ENCODE data around the gene PMM2. TPM values are rescaled to one million over a fixed set of nuclear protein-coding genes. Genes with fewer than 3 reads are reported as not detected.

Gene PMM2
- total RNA-seq, 1 experiment from 2014 or later, result 35.2 TPM

DNA sequence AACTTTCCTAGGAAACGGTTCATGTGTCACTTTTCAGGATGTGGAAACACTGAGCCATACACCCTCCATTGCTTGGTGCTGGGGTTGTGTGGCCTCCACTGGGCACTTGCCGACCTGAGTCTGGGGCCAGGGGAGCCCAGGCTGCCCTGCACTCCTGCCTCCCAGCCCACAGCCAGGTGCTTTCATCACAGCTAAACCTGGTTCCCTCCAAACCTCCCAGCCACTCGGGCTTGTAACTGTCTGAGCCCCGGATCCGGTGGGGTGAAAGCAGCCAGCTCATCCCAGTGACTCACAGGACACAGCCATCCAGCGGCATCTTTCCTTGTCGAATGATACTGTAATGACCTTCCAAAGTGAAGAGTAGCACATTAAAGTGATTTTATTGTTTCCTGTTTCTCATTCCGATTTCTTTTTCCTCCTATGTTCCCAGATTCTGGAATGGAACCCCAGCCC is 51.3 kb downstream of the PMM2 start:
- Histone ChIP-seq H2AFZ (ENCODE audit: low read length) (no peak overlapping the region), H3K4me3 (ENCODE audit: low read length) (no peak overlapping the region), H3K9ac (ENCODE audit: low read length) (peak overlapping the region; percentile 56), H3K36me3 (ENCODE audit: low read depth, low read length) (peaks cover 7% of the 10 kb centered on the region; the same call in 1 of the 2 replicates), H3K27me3 (ENCODE audit: low read length) (no peaks in the 10 kb centered on the region), H4K20me1 (ENCODE audit: low read length) (no peaks in the 10 kb centered on the region), H3K9me2 (replicated peaks; ENCODE audit: low read length) (no peaks in the 10 kb centered on the region), H3K27ac (ENCODE audit: low read length) (peak overlapping the region; percentile 91), H3F3A (ENCODE audit: low read length, unreplicated experiment) (peaks cover 5% of the 10 kb centered on the region), H3K79me2 (ENCODE audit: low read length) (0 out of 2 replicates have a peak, but pooled peaks cover 6% of the 10 kb centered on the region), H3K4me2 (ENCODE audit: low read length) (peak overlapping the region; percentile 31), H3K9me3 (ENCODE audit: low read length) (no peaks in the 10 kb centered on the region), H3K4me1 (ENCODE audit: insufficient read depth, low read length) (peaks cover 28% of the 10 kb centered on the region)
- TF ChIP-seq, protein P1, sequence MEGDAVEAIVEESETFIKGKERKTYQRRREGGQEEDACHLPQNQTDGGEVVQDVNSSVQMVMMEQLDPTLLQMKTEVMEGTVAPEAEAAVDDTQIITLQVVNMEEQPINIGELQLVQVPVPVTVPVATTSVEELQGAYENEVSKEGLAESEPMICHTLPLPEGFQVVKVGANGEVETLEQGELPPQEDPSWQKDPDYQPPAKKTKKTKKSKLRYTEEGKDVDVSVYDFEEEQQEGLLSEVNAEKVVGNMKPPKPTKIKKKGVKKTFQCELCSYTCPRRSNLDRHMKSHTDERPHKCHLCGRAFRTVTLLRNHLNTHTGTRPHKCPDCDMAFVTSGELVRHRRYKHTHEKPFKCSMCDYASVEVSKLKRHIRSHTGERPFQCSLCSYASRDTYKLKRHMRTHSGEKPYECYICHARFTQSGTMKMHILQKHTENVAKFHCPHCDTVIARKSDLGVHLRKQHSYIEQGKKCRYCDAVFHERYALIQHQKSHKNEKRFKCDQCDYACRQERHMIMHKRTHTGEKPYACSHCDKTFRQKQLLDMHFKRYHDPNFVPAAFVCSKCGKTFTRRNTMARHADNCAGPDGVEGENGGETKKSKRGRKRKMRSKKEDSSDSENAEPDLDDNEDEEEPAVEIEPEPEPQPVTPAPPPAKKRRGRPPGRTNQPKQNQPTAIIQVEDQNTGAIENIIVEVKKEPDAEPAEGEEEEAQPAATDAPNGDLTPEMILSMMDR (conservative IDR thresholded peaks at IDR 0.05; ENCODE audit: low read depth, low read length), result no peak
- TF ChIP-seq EZH2phosphoT487 (IDR thresholded peaks at IDR 0.05; ENCODE audit: borderline replicate concordance, low read length), result no peak
- no peak for TF ChIP-seq EZH2 (IDR thresholded peaks at IDR 0.05; ENCODE audit: low read length, unreplicated experiment)
- BruUV-seq (replicated peaks), result no TSS peak
- ChIA-PET POLR2A (ENCODE audit: unreplicated experiment) (interaction anchor here (0.6 kb wide), 2 partner anchors 12 to 186 kb away, joined by 3 to 5 read pairs; no protein-coding TSS in a partner anchor), CTCF (interaction anchor here (0.5 kb wide), 1 partner anchor 20 kb away, joined by 3 read pairs; the partner anchor contains the start of gene CARHSP1)
- DNase-seq (peak; percentile 63), ATAC-seq (peak; percentile 70)
- intact Hi-C loops (cut with micrococcal nuclease), result no loop called here

GRCh38 chr16:8849411-8850011 is 51.9 kb downstream of the PMM2 start:
- POLR2A ChIA-PET (ENCODE audit: unreplicated experiment), result interaction anchor here (0.6 kb wide), 2 partner anchors 11 to 154 kb away, joined by 3 to 4 read pairs; no protein-coding TSS in a partner anchor
- H3K4me2 ChIP-seq (ENCODE audit: low read length), result peak overlapping the region; percentile 65; the same call in 1 of the 2 replicates
- ATAC-seq (no peak), DNase-seq (no peak)
- H3K27ac ChIP-seq (ENCODE audit: low read length), result peak overlapping the region; percentile 91
- no peaks in the 10 kb centered on the region for H3K9me2 ChIP-seq (replicated peaks; ENCODE audit: low read length)
- peak overlapping the region; percentile 56 for H3K9ac ChIP-seq (ENCODE audit: low read length)
- H3F3A ChIP-seq (ENCODE audit: low read length, unreplicated experiment), result peaks cover 5% of the 10 kb centered on the region
- TF ChIP-seq, protein P1 (conservative IDR thresholded peaks at IDR 0.05; ENCODE audit: low read depth, low read length), result no peak
- TF ChIP-seq EZH2 (IDR thresholded peaks at IDR 0.05; ENCODE audit: low read length, unreplicated experiment) (no peak), EZH2phosphoT487 (IDR thresholded peaks at IDR 0.05; ENCODE audit: borderline replicate concordance, low read length) (no peak)
- H2AFZ ChIP-seq (ENCODE audit: low read length), result no peak overlapping the region
- no peaks in the 10 kb centered on the region for H3K27me3 ChIP-seq (ENCODE audit: low read length)
- H3K4me3 ChIP-seq (ENCODE audit: low read length), result no peak overlapping the region
- CTCF ChIA-PET, result no interaction called here
- peaks cover 7% of the 10 kb centered on the region; the same call in 1 of the 2 replicates for H3K36me3 ChIP-seq (ENCODE audit: low read depth, low read length)
- no peaks in the 10 kb centered on the region for H4K20me1 ChIP-seq (ENCODE audit: low read length)
- TSS peak; percentile 6 for BruUV-seq (replicated peaks)
- intact Hi-C loops (cut with micrococcal nuclease), result no loop called here
- no peaks in the 10 kb centered on the region for H3K9me3 ChIP-seq (ENCODE audit: low read length)
- H3K79me2 ChIP-seq (ENCODE audit: low read length), result 0 out of 2 replicates have a peak, but pooled peaks cover 6% of the 10 kb centered on the region
- H3K4me1 ChIP-seq (ENCODE audit: insufficient read depth, low read length), result peaks cover 28% of the 10 kb centered on the region
